ENCODE data around the gene GJC2.

Gene GJC2

DNA sequence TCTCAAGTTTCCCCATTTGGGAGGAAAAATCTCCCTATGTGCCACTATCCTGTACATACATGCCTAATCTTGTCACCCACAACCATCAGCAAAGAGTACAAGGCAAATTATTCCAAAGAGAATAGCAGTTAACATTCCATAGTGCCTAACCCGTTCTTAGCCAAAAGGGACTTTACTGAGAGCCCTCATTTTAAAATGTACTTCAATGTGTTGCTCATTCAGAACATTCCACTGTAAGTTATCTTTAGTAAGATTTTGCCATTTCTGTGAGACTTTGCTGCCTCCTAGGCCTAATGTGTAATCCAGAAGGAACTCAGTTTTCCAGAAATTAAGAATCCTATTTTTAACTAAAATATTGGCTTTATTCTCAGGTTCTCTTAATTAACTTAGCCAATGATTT lies 29.4 kb upstream of the GJC2 start:
- H3K18ac ChIP-seq (ENCODE audit: low read length), result no peak overlapping the region
- H3K23ac ChIP-seq (ENCODE audit: low read length), result no peak overlapping the region
- no peaks in the 10 kb centered on the region for H3K4me1 ChIP-seq (ENCODE audit: control insufficient read depth, low read depth, low read length)
- no peak overlapping the region for H4K8ac ChIP-seq (ENCODE audit: low read depth, low read length)
- no peaks in the 10 kb centered on the region for H3K79me1 ChIP-seq (ENCODE audit: low read length)
- H3K4ac ChIP-seq (ENCODE audit: low read depth, low read length), result no peak overlapping the region
- no peaks in the 10 kb centered on the region for H3K27me3 ChIP-seq (ENCODE audit: insufficient read depth, low read length, poor library complexity)
- H3K9ac ChIP-seq (ENCODE audit: low read length), result no peak overlapping the region
- H3K27ac ChIP-seq (ENCODE audit: low read depth, low read length), result no peak overlapping the region
- no peak overlapping the region for H2BK15ac ChIP-seq (replicated peaks; ENCODE audit: low read depth)
- H3K79me2 ChIP-seq (ENCODE audit: control insufficient read depth, insufficient read depth, low read length), result no peaks in the 10 kb centered on the region
- no peak overlapping the region for H3K4me3 ChIP-seq (ENCODE audit: low read length)
- no peak overlapping the region for H2BK120ac ChIP-seq (ENCODE audit: low read depth, low read length)
- H3K56ac ChIP-seq (ENCODE audit: low read length), result no peak overlapping the region
- H2AK5ac ChIP-seq (ENCODE audit: low read length), result no peak overlapping the region
- no peak overlapping the region for H2BK5ac ChIP-seq (ENCODE audit: low read length)
- no peak overlapping the region for H3K4me2 ChIP-seq (ENCODE audit: low read length)
- WGBS (ENCODE audit: extremely low coverage, insufficient coverage, low lambda C conversion rate), result no CpG with 5 or more reads among the region's 1 CpG
- H4K5ac ChIP-seq (ENCODE audit: low read length), result no peak overlapping the region
- no peak for DNase-seq
- H3K36me3 ChIP-seq (ENCODE audit: control insufficient read depth, insufficient read depth, low read length), result no peaks in the 10 kb centered on the region

DNA sequence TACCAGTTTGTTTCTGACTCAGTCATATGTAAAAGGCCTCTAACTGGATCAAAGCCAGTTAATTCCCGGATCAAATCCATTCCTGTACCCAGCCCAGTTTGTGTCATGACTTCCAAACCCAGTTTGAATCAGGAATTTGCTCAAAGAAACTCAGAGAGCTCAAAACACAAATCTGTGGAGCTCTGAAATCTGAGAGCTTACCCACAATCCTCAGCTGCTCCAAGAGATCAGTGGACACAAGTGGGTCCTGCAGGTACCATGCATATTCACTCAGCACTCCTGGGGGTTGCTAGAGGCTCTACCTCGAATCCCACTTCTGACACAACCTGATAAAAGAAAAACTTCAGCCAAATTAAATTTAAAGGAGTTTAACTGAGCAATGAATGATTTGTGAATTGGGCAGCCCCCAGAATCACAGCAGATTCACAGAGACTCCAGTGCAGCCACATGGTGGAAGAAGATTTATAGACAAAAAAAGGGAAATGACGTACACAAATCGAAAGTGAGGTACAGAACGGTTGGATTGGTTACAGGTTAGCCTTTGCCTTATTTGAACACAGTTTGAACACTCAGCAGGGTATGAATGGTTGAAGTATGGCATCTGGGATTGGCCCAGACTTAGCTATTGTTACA lies 28.8 kb upstream of the GJC2 start:
- Histone ChIP-seq H3K4me3 (ENCODE audit: low read length) (no peak overlapping the region), H3K23ac (ENCODE audit: low read length) (no peak overlapping the region), H3K18ac (ENCODE audit: low read length) (no peak overlapping the region), H3K79me2 (ENCODE audit: control insufficient read depth, insufficient read depth, low read length) (no peaks in the 10 kb centered on the region), H2BK15ac (replicated peaks; ENCODE audit: low read depth) (no peak overlapping the region), H2BK120ac (ENCODE audit: low read depth, low read length) (no peak overlapping the region), H3K56ac (ENCODE audit: low read length) (no peak overlapping the region), H3K27me3 (ENCODE audit: insufficient read depth, low read length, poor library complexity) (no peaks in the 10 kb centered on the region), H3K9ac (ENCODE audit: low read length) (no peak overlapping the region), H3K36me3 (ENCODE audit: control insufficient read depth, insufficient read depth, low read length) (no peaks in the 10 kb centered on the region), H4K5ac (ENCODE audit: low read length) (no peak overlapping the region), H2BK5ac (ENCODE audit: low read length) (no peak overlapping the region), H3K4me2 (ENCODE audit: low read length) (no peak overlapping the region), H3K27ac (ENCODE audit: low read depth, low read length) (no peak overlapping the region), H4K8ac (ENCODE audit: low read depth, low read length) (no peak overlapping the region), H3K4me1 (ENCODE audit: control insufficient read depth, low read depth, low read length) (no peaks in the 10 kb centered on the region), H2AK5ac (ENCODE audit: low read length) (no peak overlapping the region), H3K4ac (ENCODE audit: low read depth, low read length) (no peak overlapping the region), H3K79me1 (ENCODE audit: low read length) (no peaks in the 10 kb centered on the region)
- WGBS (ENCODE audit: extremely low coverage, insufficient coverage, low lambda C conversion rate), result no CpG with 5 or more reads among the region's 5 CpGs
- no peak for DNase-seq

GRCh38 chr1:228122921-228123441 lies 26.7 kb upstream of the GJC2 start:
- Histone ChIP-seq H2BK120ac (ENCODE audit: low read depth, low read length) (no peak overlapping the region), H2BK15ac (replicated peaks; ENCODE audit: low read depth) (no peak overlapping the region), H3K36me3 (ENCODE audit: control insufficient read depth, insufficient read depth, low read length) (no peaks in the 10 kb centered on the region), H2AK5ac (ENCODE audit: low read length) (no peak overlapping the region), H3K27ac (ENCODE audit: low read depth, low read length) (no peak overlapping the region), H3K18ac (ENCODE audit: low read length) (no peak overlapping the region), H3K4me3 (ENCODE audit: low read length) (no peak overlapping the region), H2BK5ac (ENCODE audit: low read length) (no peak overlapping the region), H3K4me2 (ENCODE audit: low read length) (no peak overlapping the region), H3K4me1 (ENCODE audit: control insufficient read depth, low read depth, low read length) (no peaks in the 10 kb centered on the region), H3K4ac (ENCODE audit: low read depth, low read length) (no peak overlapping the region), H3K79me2 (ENCODE audit: control insufficient read depth, insufficient read depth, low read length) (no peaks in the 10 kb centered on the region), H3K56ac (ENCODE audit: low read length) (no peak overlapping the region), H3K23ac (ENCODE audit: low read length) (no peak overlapping the region), H4K5ac (ENCODE audit: low read length) (no peak overlapping the region), H3K9ac (ENCODE audit: low read length) (no peak overlapping the region), H3K27me3 (ENCODE audit: insufficient read depth, low read length, poor library complexity) (no peaks in the 10 kb centered on the region), H3K79me1 (ENCODE audit: low read length) (no peaks in the 10 kb centered on the region), H4K8ac (ENCODE audit: low read depth, low read length) (no peak overlapping the region)
- WGBS (ENCODE audit: extremely low coverage, insufficient coverage, low lambda C conversion rate), result no CpG with 5 or more reads among the region's 1 CpG
- no peak for DNase-seq

DNA sequence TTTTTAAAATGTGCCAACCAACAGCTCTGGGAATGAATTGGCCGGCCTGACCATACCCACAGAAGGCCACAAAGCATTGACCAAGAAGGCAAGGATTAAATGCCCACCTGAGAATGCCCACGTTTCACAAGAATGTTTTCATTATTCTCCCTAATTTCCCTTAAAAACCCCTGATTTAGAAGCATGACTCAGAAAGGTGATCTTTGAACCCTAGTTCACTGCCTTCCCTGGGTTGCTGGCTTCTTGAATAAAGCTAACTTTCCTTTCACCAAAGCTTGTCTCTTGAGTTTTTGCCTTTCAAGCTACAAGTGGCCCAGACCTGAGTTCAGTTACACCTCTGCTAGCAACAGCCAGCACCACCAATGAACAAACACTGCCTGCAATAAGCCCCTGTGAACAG lies 26.2 kb upstream of the GJC2 start:
- Histone ChIP-seq H3K79me1 (ENCODE audit: low read length) (no peaks in the 10 kb centered on the region), H3K36me3 (ENCODE audit: control insufficient read depth, insufficient read depth, low read length) (no peaks in the 10 kb centered on the region), H4K8ac (ENCODE audit: low read depth, low read length) (no peak overlapping the region), H3K4me2 (ENCODE audit: low read length) (no peak overlapping the region), H3K4ac (ENCODE audit: low read depth, low read length) (no peak overlapping the region), H2AK5ac (ENCODE audit: low read length) (no peak overlapping the region), H3K18ac (ENCODE audit: low read length) (no peak overlapping the region), H2BK15ac (replicated peaks; ENCODE audit: low read depth) (no peak overlapping the region), H4K5ac (ENCODE audit: low read length) (no peak overlapping the region), H3K4me3 (ENCODE audit: low read length) (no peak overlapping the region), H3K9ac (ENCODE audit: low read length) (no peak overlapping the region), H3K4me1 (ENCODE audit: control insufficient read depth, low read depth, low read length) (no peaks in the 10 kb centered on the region), H3K56ac (ENCODE audit: low read length) (no peak overlapping the region), H2BK120ac (ENCODE audit: low read depth, low read length) (no peak overlapping the region), H3K27me3 (ENCODE audit: insufficient read depth, low read length, poor library complexity) (no peaks in the 10 kb centered on the region), H3K79me2 (ENCODE audit: control insufficient read depth, insufficient read depth, low read length) (no peaks in the 10 kb centered on the region), H3K27ac (ENCODE audit: low read depth, low read length) (no peak overlapping the region), H3K23ac (ENCODE audit: low read length) (no peak overlapping the region), H2BK5ac (ENCODE audit: low read length) (no peak overlapping the region)
- no peak for DNase-seq
- no CpG with 5 or more reads among the region's 2 CpGs for WGBS (ENCODE audit: extremely low coverage, insufficient coverage, low lambda C conversion rate)

- Histone ChIP-seq H2BK120ac (ENCODE audit: low read depth, low read length) (no peak overlapping the region), H3K27ac (ENCODE audit: low read depth, low read length) (no peak overlapping the region), H3K27me3 (ENCODE audit: insufficient read depth, low read length, poor library complexity) (no peaks in the 10 kb centered on the region), H2BK15ac (replicated peaks; ENCODE audit: low read depth) (no peak overlapping the region), H3K79me1 (ENCODE audit: low read length) (no peaks in the 10 kb centered on the region), H2BK5ac (ENCODE audit: low read length) (no peak overlapping the region), H2AK5ac (ENCODE audit: low read length) (no peak overlapping the region), H3K4me3 (ENCODE audit: low read length) (no peak overlapping the region), H3K18ac (ENCODE audit: low read length) (no peak overlapping the region), H3K56ac (ENCODE audit: low read length) (no peak overlapping the region), H3K4me2 (ENCODE audit: low read length) (no peak overlapping the region), H3K9ac (ENCODE audit: low read length) (no peak overlapping the region), H3K4me1 (ENCODE audit: control insufficient read depth, low read depth, low read length) (no peaks in the 10 kb centered on the region), H3K4ac (ENCODE audit: low read depth, low read length) (no peak overlapping the region), H3K23ac (ENCODE audit: low read length) (no peak overlapping the region), H3K79me2 (ENCODE audit: control insufficient read depth, insufficient read depth, low read length) (no peaks in the 10 kb centered on the region), H3K36me3 (ENCODE audit: control insufficient read depth, insufficient read depth, low read length) (no peaks in the 10 kb centered on the region), H4K8ac (ENCODE audit: low read depth, low read length) (no peak overlapping the region), H4K5ac (ENCODE audit: low read length) (no peak overlapping the region)
- no peak for DNase-seq
- no CpG with 5 or more reads among the region's 5 CpGs for WGBS (ENCODE audit: extremely low coverage, insufficient coverage, low lambda C conversion rate)
These were observed 24.5 kb upstream of the GJC2 start for GRCh38 chr1:228125185-228125584.

GRCh38 chr1:228131766-228132165 lies 18.0 kb upstream of the GJC2 start:
- Histone ChIP-seq H2BK15ac (replicated peaks; ENCODE audit: low read depth) (no peak overlapping the region), H3K36me3 (ENCODE audit: control insufficient read depth, insufficient read depth, low read length) (no peaks in the 10 kb centered on the region), H2BK5ac (ENCODE audit: low read length) (no peak overlapping the region), H2AK5ac (ENCODE audit: low read length) (no peak overlapping the region), H4K8ac (ENCODE audit: low read depth, low read length) (no peak overlapping the region), H3K23ac (ENCODE audit: low read length) (no peak overlapping the region), H3K27ac (ENCODE audit: low read depth, low read length) (no peak overlapping the region), H3K27me3 (ENCODE audit: insufficient read depth, low read length, poor library complexity) (peaks cover 7% of the 10 kb centered on the region), H3K4ac (ENCODE audit: low read depth, low read length) (no peak overlapping the region), H3K79me1 (ENCODE audit: low read length) (no peaks in the 10 kb centered on the region), H3K4me2 (ENCODE audit: low read length) (no peak overlapping the region), H3K9ac (ENCODE audit: low read length) (no peak overlapping the region), H3K56ac (ENCODE audit: low read length) (no peak overlapping the region), H3K4me1 (ENCODE audit: control insufficient read depth, low read depth, low read length) (no peaks in the 10 kb centered on the region), H2BK120ac (ENCODE audit: low read depth, low read length) (no peak overlapping the region), H3K79me2 (ENCODE audit: control insufficient read depth, insufficient read depth, low read length) (no peaks in the 10 kb centered on the region), H4K5ac (ENCODE audit: low read length) (no peak overlapping the region), H3K4me3 (ENCODE audit: low read length) (no peak overlapping the region), H3K18ac (ENCODE audit: low read length) (no peak overlapping the region)
- no CpG with 5 or more reads among the region's 2 CpGs for WGBS (ENCODE audit: extremely low coverage, insufficient coverage, low lambda C conversion rate)
- DNase-seq, result no peak

All from mesendoderm (in vitro differentiated cells).